ENCODE results near the gene CDCA5. TPM values are rescaled to one million over a fixed set of nuclear protein-coding genes. Genes with fewer than 3 reads are reported as not detected.

CDCA5 gene
- total RNA-seq, 1 experiment from 2014 or later = 72.1 TPM

- Histone ChIP-seq H4K20me1 (ENCODE audit: insufficient read depth) (no peaks in the 10 kb centered on the region), H3K36me3 (ENCODE audit: control insufficient read depth in 1 of 2, insufficient read depth in 2 of 2, low read length in 2 of 2) (no peaks in the 10 kb centered on the region), H3K4me2 (ENCODE audit: low read length) (no peak overlapping the region), H3K27ac (ENCODE audit: low read depth, low read length) (no peak overlapping the region), H3K9me3 (ENCODE audit: control insufficient read depth in 1 of 2, insufficient read depth in 1 of 2, low read depth in 1 of 2, low read length in 2 of 2) (no peaks in the 10 kb centered on the region), H3K4me1 (ENCODE audit: control insufficient read depth in 1 of 2, insufficient read depth in 2 of 2, low read length in 2 of 2) (no peaks in the 10 kb centered on the region), H3K9me2 (ENCODE audit: insufficient read depth) (no peaks in the 10 kb centered on the region), H3K79me2 (ENCODE audit: insufficient read depth, low read length) (no peaks in the 10 kb centered on the region), H2AFZ (ENCODE audit: low read depth, low read length, poor library complexity, severe bottlenecking) (no peak overlapping the region), H3K27me3 (ENCODE audit: insufficient read depth, low read length) (no peaks in the 10 kb centered on the region), H3K4me3 (replicated peaks in 1 of 2; ENCODE audit: low read depth in 1 of 2, low read length in 2 of 2) (no peak overlapping the region), H3K9ac (ENCODE audit: low read length) (no peak overlapping the region)
- RAD21 ChIA-PET (ENCODE audit: low non-redundant PET in 1 of 2, low total read pairs in 2 of 2, uncharacterized antibody in 2 of 2, unreplicated experiment in 2 of 2) = no interaction called here
- POLR2A ChIA-PET = no interaction called here
- CTCF ChIA-PET = no interaction called here
- BruUV-seq (replicated peaks) = no TSS peak
- intact Hi-C loops (cut with micrococcal nuclease) = no loop called here
- DNase-seq (ENCODE audit: low read depth, low spot score) (no peak), ATAC-seq (no peak)
- TF ChIP-seq ZFX (IDR thresholded peaks at IDR 0.05) (no peak), FOSL1 (IDR thresholded peaks at IDR 0.05; ENCODE audit: low read depth) (no peak), ATF3 (IDR thresholded peaks at IDR 0.05) (no peak), REST (IDR thresholded peaks at IDR 0.05; ENCODE audit: low read depth) (no peak), SP1 (IDR thresholded peaks at IDR 0.05; ENCODE audit: low read depth) (no peak), TCF7L2 (IDR thresholded peaks at IDR 0.05; ENCODE audit: borderline replicate concordance, extremely low read depth, insufficient read depth, insufficient read length) (no peak), CBX3 (IDR thresholded peaks at IDR 0.05; ENCODE audit: low read depth) (no peak), EZH2 (IDR thresholded peaks at IDR 0.05) (no peak), YY1 (IDR thresholded peaks at IDR 0.05; ENCODE audit: extremely low read depth, insufficient replicate concordance, low read depth, low read length) (no peak), JUND (IDR thresholded peaks at IDR 0.05) (no peak), ZBTB33 (IDR thresholded peaks at IDR 0.05; ENCODE audit: extremely low read depth, insufficient replicate concordance, low read length) (no peak), CEBPB (IDR thresholded peaks at IDR 0.05; ENCODE audit: low read depth) (no peak), EZH2phosphoT487 (IDR thresholded peaks at IDR 0.05; ENCODE audit: borderline replicate concordance) (no peak)
Measured at GRCh38 chr11:65056999-65057398, 26.8 kb downstream of the CDCA5 start.
